Measurements from ENCODE around the gene USP19. TPM values are rescaled to one million over a fixed set of nuclear protein-coding genes. Genes with fewer than 3 reads are reported as not detected.

Gene USP19
- total RNA-seq, 4 donors from 2014 or later, result 71.6 to 151 (median 77.4) TPM

DNA sequence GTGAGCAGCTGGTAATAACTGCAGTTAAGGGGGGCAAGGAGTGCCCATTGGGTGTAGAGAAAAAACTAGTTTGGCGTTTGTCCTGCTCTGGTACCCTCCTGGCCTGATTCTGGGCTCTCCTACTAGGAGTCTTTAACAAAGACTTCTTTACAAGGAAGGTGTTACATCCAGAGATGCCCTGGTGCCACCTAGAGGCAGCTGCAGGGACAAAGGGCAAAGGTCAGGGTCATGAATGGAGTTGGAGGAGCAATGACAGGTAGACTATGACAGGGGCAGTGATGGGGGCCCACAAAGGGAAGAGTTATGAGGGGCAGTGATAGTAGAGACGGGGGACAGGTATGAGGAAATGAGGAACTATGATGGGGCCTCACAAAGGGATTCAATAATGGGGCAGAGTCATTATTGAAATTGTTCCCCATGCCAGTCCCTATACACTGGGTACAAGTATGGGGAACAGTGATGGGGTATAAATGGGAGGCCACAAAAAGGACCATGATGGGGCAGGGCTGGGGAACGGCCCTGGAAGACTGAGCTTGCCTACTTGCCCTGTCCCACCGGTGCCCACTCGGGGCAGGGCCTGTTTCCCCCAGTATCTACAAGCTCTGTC, 37.6 kb upstream of the USP19 start:
- TF ChIP-seq, protein P1, sequence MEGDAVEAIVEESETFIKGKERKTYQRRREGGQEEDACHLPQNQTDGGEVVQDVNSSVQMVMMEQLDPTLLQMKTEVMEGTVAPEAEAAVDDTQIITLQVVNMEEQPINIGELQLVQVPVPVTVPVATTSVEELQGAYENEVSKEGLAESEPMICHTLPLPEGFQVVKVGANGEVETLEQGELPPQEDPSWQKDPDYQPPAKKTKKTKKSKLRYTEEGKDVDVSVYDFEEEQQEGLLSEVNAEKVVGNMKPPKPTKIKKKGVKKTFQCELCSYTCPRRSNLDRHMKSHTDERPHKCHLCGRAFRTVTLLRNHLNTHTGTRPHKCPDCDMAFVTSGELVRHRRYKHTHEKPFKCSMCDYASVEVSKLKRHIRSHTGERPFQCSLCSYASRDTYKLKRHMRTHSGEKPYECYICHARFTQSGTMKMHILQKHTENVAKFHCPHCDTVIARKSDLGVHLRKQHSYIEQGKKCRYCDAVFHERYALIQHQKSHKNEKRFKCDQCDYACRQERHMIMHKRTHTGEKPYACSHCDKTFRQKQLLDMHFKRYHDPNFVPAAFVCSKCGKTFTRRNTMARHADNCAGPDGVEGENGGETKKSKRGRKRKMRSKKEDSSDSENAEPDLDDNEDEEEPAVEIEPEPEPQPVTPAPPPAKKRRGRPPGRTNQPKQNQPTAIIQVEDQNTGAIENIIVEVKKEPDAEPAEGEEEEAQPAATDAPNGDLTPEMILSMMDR (IDR thresholded peaks at IDR 0.05), result no peak
- DNase-seq (ENCODE audit: low spot score in 2 of 2), result peak in 1 of 2 donors; percentile 30
- no peak overlapping the region for H3K4me3 ChIP-seq (ENCODE audit: low read depth, poor library complexity, severe bottlenecking)
- intact Hi-C loops (cut with DNase I; ENCODE audit: low total_unique reads), result no loop called here
- WGBS, 2 donors, result 67 to 79% methylated on average over 5 of the region's 5 CpGs

DNA sequence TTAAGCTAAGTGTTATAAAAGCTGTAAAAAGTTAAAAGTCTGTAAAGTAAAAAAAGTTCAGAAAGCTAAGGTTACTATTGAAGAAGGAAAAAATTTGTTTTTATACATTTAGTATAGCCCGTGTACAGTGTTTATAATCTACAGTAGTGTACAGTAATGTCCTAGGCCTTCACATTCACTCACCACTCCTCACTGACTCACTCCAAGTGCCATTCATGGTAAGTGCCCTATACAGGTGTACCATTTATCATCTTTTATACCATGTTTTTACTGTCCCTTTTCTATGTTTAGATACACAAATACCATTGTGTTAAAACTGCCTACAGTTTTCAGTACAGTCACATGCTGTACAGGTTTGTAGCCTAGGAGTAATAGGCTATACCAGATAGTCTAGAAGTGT, 36.7 kb upstream of the USP19 start:
- TF ChIP-seq POLR2A (IDR thresholded peaks at IDR 0.05), result no peak
- TF ChIP-seq, protein P1 (IDR thresholded peaks at IDR 0.05), result no peak
- DNase-seq (ENCODE audit: low spot score in 2 of 2), result no peak
- intact Hi-C loops (cut with DNase I; ENCODE audit: low total_unique reads), result no loop called here
- no peak overlapping the region for H3K4me3 ChIP-seq (ENCODE audit: low read depth, poor library complexity, severe bottlenecking)
- 81 to 84% methylated on average over 1 of the region's 1 CpG for WGBS, 2 donors

DNA sequence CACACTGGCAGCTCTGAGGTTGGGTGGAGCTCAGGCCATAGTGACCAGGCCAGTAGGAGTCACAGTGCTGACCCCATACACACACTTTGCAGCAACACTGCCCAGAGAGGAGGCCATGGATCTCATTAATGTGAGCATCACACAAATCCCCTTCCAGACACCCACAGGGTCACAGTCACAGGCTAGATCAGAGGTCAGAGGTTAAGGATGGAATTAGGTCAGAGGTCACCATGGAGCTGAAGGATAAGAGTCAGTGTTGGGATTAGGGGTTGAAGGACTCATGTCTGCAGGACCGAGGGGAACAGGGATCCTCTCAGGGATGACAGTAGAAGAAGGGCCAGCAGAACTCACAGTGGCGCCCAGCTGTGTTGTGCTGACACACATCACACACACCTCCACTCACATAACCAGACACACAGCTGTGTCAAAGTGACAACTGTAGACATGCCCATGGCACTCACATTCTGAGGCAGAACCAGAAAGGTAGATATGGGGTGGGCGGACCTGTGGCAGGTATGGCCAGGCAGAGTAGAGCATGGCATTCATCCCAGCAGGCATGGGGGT, 32.8 kb upstream of the USP19 start:
- TF ChIP-seq, protein P1 (IDR thresholded peaks at IDR 0.05), result no peak
- TF ChIP-seq POLR2A (IDR thresholded peaks at IDR 0.05), result no peak
- WGBS, 2 donors, result 75 to 82% methylated on average over 3 of the region's 3 CpGs
- intact Hi-C loops (cut with DNase I; ENCODE audit: low total_unique reads), result no loop called here
- H3K4me3 ChIP-seq (ENCODE audit: low read depth, poor library complexity, severe bottlenecking), result no peak overlapping the region
- no peak for DNase-seq (ENCODE audit: low spot score in 2 of 2)

DNA sequence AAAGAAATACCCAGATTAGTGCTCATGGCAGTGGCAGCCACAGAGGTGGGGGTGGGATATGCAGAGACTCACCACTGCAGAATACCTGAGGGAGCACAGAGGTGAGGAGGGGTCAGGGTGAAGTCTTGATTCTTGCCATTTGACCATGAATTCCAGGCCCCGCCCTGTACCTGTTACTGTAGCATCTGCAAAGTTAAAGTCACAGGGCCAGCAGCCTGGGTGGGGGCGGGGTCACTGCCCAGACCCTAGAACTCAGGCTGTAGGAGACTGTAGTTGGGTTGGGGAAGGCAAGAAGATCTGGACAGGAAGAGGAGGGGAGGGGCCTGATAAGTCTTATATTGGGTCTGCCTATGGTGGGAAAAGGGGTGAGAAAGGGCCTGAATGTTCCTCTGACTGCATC, 31.0 kb upstream of the USP19 start:
- DNase-seq (ENCODE audit: low spot score in 2 of 2), result no peak
- 89 to 94% methylated on average over 2 of the region's 2 CpGs for WGBS, 2 donors
- no peak overlapping the region for H3K4me3 ChIP-seq (ENCODE audit: low read depth, poor library complexity, severe bottlenecking)
- TF ChIP-seq POLR2A (IDR thresholded peaks at IDR 0.05), result no peak
- TF ChIP-seq, protein P1 (IDR thresholded peaks at IDR 0.05), result no peak
- intact Hi-C loops (cut with DNase I; ENCODE audit: low total_unique reads), result no loop called here

DNA sequence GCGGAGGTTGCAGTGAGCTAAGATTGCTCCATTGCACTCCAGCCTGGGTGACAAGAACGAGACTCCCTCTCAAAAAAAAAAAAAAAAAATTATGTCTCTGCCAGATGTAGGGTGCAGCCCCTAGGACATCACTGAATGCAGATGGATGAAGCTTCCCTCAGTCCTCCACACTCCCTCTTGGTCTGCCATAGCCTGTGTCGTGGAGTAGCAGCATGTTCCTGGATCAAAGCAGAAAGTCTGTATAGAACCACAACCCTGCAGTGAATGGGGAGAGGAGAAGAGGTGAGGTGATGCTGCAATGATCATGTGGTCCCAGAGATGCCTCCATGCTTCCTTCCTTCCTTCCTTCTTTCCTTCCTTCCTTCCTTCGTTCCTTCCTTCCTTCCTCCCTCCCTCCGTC, 27.5 kb upstream of the USP19 start:
- no peak for DNase-seq (ENCODE audit: low spot score in 2 of 2)
- WGBS, 2 donors, result 76 to 81% methylated on average over 5 of the region's 5 CpGs

More for the DNA sequence above, 27.5 kb upstream of the USP19 start:
- TF ChIP-seq POLR2A (IDR thresholded peaks at IDR 0.05), result no peak
- TF ChIP-seq, protein P1 (IDR thresholded peaks at IDR 0.05), result no peak
- intact Hi-C loops (cut with DNase I; ENCODE audit: low total_unique reads), result no loop called here
- no peak overlapping the region for H3K4me3 ChIP-seq (ENCODE audit: low read depth, poor library complexity, severe bottlenecking)

All from lower leg skin (tissue), 4 donors.